Muscle of leg (tissue), 11 donors: ENCODE measurements around the gene MON1B. TPM values are rescaled to one million over a fixed set of nuclear protein-coding genes. Genes with fewer than 3 reads are reported as not detected.

Experiments used
- DNase-seq: peaks from one replicate; pipeline ENCODE4 v3.0.0; 2013
- H3K27ac ChIP-seq: one replicate; pipeline ENCODE4 v1.5.1; 2013; ENCODE audit warnings: mild to moderate bottlenecking, low read length, control low read depth
- H3K27me3 ChIP-seq: one replicate; pipeline ENCODE4 v1.6.1; 2013; ENCODE audit warnings: low read length; ENCODE audit not compliant: control insufficient read depth, insufficient read depth
- H3K36me3 ChIP-seq: one replicate; pipeline ENCODE4 v1.6.1; 2013; ENCODE audit warnings: low read length; ENCODE audit not compliant: control insufficient read depth, insufficient read depth
- H3K4me1 ChIP-seq: one replicate; pipeline ENCODE4 v1.6.1; 2013; ENCODE audit warnings: low read length; ENCODE audit not compliant: control insufficient read depth, insufficient read depth
- H3K4me3 ChIP-seq: one replicate; pipeline ENCODE4 v1.5.1; 2013; ENCODE audit warnings: low read length, control low read depth
- H3K9me3 ChIP-seq: replicated peaks from 2 replicates; pipeline ENCODE4 v1.6.1; 2013; ENCODE audit warnings: low read depth, low read length; ENCODE audit not compliant: control insufficient read depth
- WGBS: methylation state at CpG from one replicate; pipeline ENCODE4 v1.1.5; 2013; ENCODE audit warnings: missing lambda C conversion rate; ENCODE audit not compliant: insufficient coverage; 5-methylcytosine and 5-hydroxymethylcytosine counted together
- polyA plus RNA-seq, 8 donors: library from polyadenylated mRNA; unstranded; fragments of 120-200 nt; gene quantifications; one replicate each; pipeline versions ENCODE4 v1.2.1 to v1.2.3, GENCODE V29; 2013; ENCODE audit warnings: inconsistent platforms in 1 of 8, low replicate concordance in 1 of 8; ENCODE audit not compliant: insufficient read length in 8 of 8, insufficient read depth in 1 of 8
- total RNA-seq: library from RNA; stranded (reverse); fragments of 120-200 nt; gene quantifications from one replicate; pipeline ENCODE4 v1.2.4, GENCODE V29; 2013

The MON1B gene
- total and polyA plus RNA-seq, 9 donors = 3.9 to 17.1 (median 13.9) TPM

- no peak overlapping the region for H3K27ac ChIP-seq
- no peaks in the 10 kb centered on the region for H3K27me3 ChIP-seq
- WGBS = 93% methylated on average over 45 of the region's 48 CpGs
- no peaks in the 10 kb centered on the region for H3K9me3 ChIP-seq
- H3K4me3 ChIP-seq = no peak overlapping the region
- no peak for DNase-seq
- H3K4me1 ChIP-seq = peaks cover 6% of the 10 kb centered on the region
- H3K36me3 ChIP-seq = peaks cover 51% of the 10 kb centered on the region
These were observed 3.6 kb downstream of the MON1B start for GRCh38 chr16:77194295-77195231.

- Histone ChIP-seq H3K4me1 (peaks cover 6% of the 10 kb centered on the region), H3K4me3 (no peak overlapping the region), H3K27me3 (no peaks in the 10 kb centered on the region), H3K36me3 (peaks cover 51% of the 10 kb centered on the region), H3K27ac (no peak overlapping the region), H3K9me3 (no peaks in the 10 kb centered on the region)
- DNase-seq = no peak
- 70% methylated on average over 4 of the region's 8 CpGs for WGBS
These were observed 4.4 kb downstream of the MON1B start for GRCh38 chr16:77195411-77195810.

GRCh38 chr16:77197747-77198146, 6.8 kb downstream of the MON1B start:
- Histone ChIP-seq H3K27ac (no peak overlapping the region), H3K27me3 (no peaks in the 10 kb centered on the region), H3K9me3 (no peaks in the 10 kb centered on the region), H3K4me1 (no peaks in the 10 kb centered on the region), H3K36me3 (peaks cover 51% of the 10 kb centered on the region), H3K4me3 (no peak overlapping the region)
- WGBS = 100% methylated on average over 2 of the region's 2 CpGs
- DNase-seq = no peak

DNA sequence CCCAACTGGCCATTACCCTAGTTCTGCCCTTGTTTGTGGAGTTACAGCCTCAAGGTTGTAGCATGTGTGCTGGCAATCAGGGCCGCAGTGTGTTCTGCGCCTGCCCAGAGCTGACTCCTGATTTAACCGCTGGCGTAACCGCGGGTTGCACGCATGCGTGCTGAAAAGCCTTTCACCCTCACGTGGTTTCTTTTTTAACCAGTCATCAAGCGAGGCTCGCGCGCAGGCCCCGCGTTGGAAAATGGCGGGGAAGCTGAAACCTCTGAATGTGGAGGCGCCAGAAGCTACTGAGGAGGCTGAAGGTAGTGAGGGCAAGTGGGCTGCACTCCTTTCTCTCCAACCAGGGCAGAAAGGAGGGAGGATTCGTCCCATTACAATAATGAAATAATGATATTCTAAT, 8.2 kb downstream of the MON1B start, which contains the start of gene SYCE1L:
SYCE1L (plus strand) TSS at position 198 of the 400 bp plus-strand sequence; CDS start at position 242, 44 bp downstream.
- 99% methylated on average over 9 of the region's 18 CpGs for WGBS
- Histone ChIP-seq H3K36me3 (peaks cover 39% of the 10 kb centered on the region), H3K27me3 (no peaks in the 10 kb centered on the region)

DNA sequence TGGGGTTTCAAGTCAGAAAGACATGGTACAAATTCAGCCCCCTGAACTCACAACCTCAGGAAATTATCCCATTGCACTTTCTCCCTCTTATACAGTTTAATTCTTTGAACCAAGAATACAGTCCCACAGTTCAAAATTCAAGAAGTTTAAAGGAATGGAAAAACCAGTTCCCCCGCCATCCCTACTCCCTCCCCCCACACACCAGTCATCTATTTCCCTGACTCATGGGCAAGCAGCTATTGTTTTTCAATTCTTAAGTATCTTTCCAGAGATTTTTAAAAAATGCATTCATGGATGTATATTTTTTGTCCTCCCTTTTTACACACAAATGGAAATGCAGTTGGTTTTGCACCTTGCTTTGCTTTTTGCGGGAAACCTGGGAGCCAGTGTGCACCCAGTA, 15.5 kb downstream of the MON1B start:
- peak; percentile 69 for DNase-seq
- H3K4me1 ChIP-seq = peaks cover 9% of the 10 kb centered on the region
- whole genome bisulfite sequencing = 67% methylated on average over 1 of the region's 2 CpGs
- no peaks in the 10 kb centered on the region for H3K36me3 ChIP-seq
- no peaks in the 10 kb centered on the region for H3K9me3 ChIP-seq
- no peaks in the 10 kb centered on the region for H3K27me3 ChIP-seq
- H3K27ac ChIP-seq = peak overlapping the region; percentile 63
- H3K4me3 ChIP-seq = no peak overlapping the region

More for the DNA sequence above, 8.2 kb downstream of the MON1B start, which contains the start of gene SYCE1L:
- H3K9me3 ChIP-seq = no peaks in the 10 kb centered on the region
- no peaks in the 10 kb centered on the region for H3K4me1 ChIP-seq
- H3K27ac ChIP-seq = no peak within 1 kb of the TSS
- no peak for DNase-seq
- H3K4me3 ChIP-seq = no peak within 1 kb of the TSS

- Histone ChIP-seq H3K4me3 (no peak overlapping the region), H3K36me3 (no peaks in the 10 kb centered on the region), H3K9me3 (no peaks in the 10 kb centered on the region), H3K4me1 (peaks cover 14% of the 10 kb centered on the region), H3K27me3 (no peaks in the 10 kb centered on the region), H3K27ac (peak overlapping the region; percentile 6)
- peak; percentile 53 for DNase-seq
- WGBS = 73% methylated on average over 2 of the region's 5 CpGs
These were observed 16.0 kb downstream of the MON1B start for GRCh38 chr16:77207030-77207429.

DNA sequence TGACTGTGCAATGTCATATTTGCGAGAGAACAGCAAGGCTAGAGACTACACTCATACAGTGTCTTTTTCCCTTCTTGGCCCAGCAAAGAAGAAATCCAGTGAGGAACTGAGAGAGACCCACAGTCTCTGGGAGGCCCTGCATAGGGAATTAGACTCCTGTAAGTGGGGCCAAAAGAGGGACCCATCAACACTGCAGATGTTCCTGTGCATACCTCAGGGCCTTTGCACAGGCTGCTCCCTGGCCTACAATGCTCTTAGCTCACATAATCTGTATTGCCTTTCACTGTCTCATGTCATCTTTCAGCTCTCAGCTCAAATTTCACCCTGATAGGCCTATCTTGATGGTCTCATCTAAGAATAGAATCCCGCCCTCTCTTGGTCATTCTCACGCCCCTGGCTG, 17.4 kb downstream of the MON1B start:
- no peak for DNase-seq
- no peak overlapping the region for H3K4me3 ChIP-seq
- H3K27me3 ChIP-seq = no peaks in the 10 kb centered on the region
- no peaks in the 10 kb centered on the region for H3K36me3 ChIP-seq
- H3K4me1 ChIP-seq = peaks cover 18% of the 10 kb centered on the region
- no peak overlapping the region for H3K27ac ChIP-seq
- no peaks in the 10 kb centered on the region for H3K9me3 ChIP-seq
- WGBS = no CpG with 5 or more reads among the region's 3 CpGs

- Histone ChIP-seq H3K27ac (peak overlapping the region; percentile 87), H3K4me3 (peak overlapping the region; percentile 76), H3K4me1 (peaks cover 16% of the 10 kb centered on the region), H3K9me3 (no peaks in the 10 kb centered on the region), H3K36me3 (no peaks in the 10 kb centered on the region), H3K27me3 (no peaks in the 10 kb centered on the region)
- under 1% methylated on average over 53 of the region's 66 CpGs for WGBS
- peak; percentile 90 for DNase-seq
These were observed 21.1 kb downstream of the MON1B start for GRCh38 chr16:77211880-77212740.

GRCh38 chr16:77212741-77213541, 22.0 kb downstream of the MON1B start:
- peaks cover 12% of the 10 kb centered on the region for H3K4me1 ChIP-seq
- 12% methylated on average over 58 of the region's 62 CpGs for WGBS
- peak overlapping the region; percentile 76 for H3K4me3 ChIP-seq
- no peaks in the 10 kb centered on the region for H3K9me3 ChIP-seq
- peak overlapping the region; percentile 87 for H3K27ac ChIP-seq
- H3K36me3 ChIP-seq = no peaks in the 10 kb centered on the region
- H3K27me3 ChIP-seq = no peaks in the 10 kb centered on the region
- DNase-seq = peak; percentile 65
